Measurements from ENCODE around the gene GRAMD4. TPM values are rescaled to one million over a fixed set of nuclear protein-coding genes. Genes with fewer than 3 reads are reported as not detected.

GRAMD4 gene
- total RNA-seq, 1 donor: 18.1 TPM

GRCh38 chr22:46678003-46678657 is 57.9 kb downstream of the GRAMD4 start:
- TF ChIP-seq, protein P1, sequence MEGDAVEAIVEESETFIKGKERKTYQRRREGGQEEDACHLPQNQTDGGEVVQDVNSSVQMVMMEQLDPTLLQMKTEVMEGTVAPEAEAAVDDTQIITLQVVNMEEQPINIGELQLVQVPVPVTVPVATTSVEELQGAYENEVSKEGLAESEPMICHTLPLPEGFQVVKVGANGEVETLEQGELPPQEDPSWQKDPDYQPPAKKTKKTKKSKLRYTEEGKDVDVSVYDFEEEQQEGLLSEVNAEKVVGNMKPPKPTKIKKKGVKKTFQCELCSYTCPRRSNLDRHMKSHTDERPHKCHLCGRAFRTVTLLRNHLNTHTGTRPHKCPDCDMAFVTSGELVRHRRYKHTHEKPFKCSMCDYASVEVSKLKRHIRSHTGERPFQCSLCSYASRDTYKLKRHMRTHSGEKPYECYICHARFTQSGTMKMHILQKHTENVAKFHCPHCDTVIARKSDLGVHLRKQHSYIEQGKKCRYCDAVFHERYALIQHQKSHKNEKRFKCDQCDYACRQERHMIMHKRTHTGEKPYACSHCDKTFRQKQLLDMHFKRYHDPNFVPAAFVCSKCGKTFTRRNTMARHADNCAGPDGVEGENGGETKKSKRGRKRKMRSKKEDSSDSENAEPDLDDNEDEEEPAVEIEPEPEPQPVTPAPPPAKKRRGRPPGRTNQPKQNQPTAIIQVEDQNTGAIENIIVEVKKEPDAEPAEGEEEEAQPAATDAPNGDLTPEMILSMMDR (IDR thresholded peaks at IDR 0.05; ENCODE audit: insufficient read depth, low read depth, low read length): no peak
- no peak overlapping the region for H3K4me3 ChIP-seq (ENCODE audit: low read depth, low read length)
- no peak for DNase-seq (ENCODE audit: low read depth)

- peak; percentile 23 for DNase-seq (ENCODE audit: low read depth)
- no peak overlapping the region for H3K4me3 ChIP-seq (ENCODE audit: low read depth, low read length)
- TF ChIP-seq, protein P1 (IDR thresholded peaks at IDR 0.05; ENCODE audit: insufficient read depth, low read depth, low read length): no peak
These were observed 58.9 kb downstream of the GRAMD4 start for GRCh38 chr22:46678785-46679700.

- no peak overlapping the region for H3K4me3 ChIP-seq (ENCODE audit: low read depth, low read length)
- no peak for DNase-seq (ENCODE audit: low read depth)
- TF ChIP-seq, protein P1 (IDR thresholded peaks at IDR 0.05; ENCODE audit: insufficient read depth, low read depth, low read length): no peak
These were observed 59.6 kb downstream of the GRAMD4 start for GRCh38 chr22:46679706-46680269.

DNA sequence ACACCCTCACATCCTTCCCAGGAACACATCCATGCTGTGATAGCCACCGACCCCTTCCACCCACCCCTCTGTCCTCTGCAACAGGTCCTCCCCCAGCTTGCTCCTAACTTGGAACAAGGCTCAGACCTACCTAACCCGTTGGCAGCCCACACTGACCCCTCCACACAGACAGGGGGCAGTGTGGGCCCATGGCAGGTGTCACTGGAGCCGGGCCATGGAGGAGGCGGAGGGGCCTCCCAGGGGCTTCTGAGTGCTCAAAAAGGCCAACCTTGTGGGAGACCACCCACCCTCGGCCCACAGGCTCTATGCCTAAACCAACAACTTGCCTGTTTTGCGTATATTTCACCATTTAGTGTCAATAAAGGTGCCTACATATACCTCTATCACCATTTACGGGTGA is 60.8 kb downstream of the GRAMD4 start:
- no peak for DNase-seq (ENCODE audit: low read depth)
- no peak overlapping the region for H3K4me3 ChIP-seq (ENCODE audit: low read depth, low read length)
- TF ChIP-seq, protein P1 (IDR thresholded peaks at IDR 0.05; ENCODE audit: insufficient read depth, low read depth, low read length): peak; percentile 26

- H3K4me3 ChIP-seq (ENCODE audit: low read depth, low read length): no peak overlapping the region
- TF ChIP-seq, protein P1 (IDR thresholded peaks at IDR 0.05; ENCODE audit: insufficient read depth, low read depth, low read length): no peak
- DNase-seq (ENCODE audit: low read depth): no peak
These were observed 62.0 kb downstream of the GRAMD4 start for GRCh38 chr22:46682011-46682731.

DNA sequence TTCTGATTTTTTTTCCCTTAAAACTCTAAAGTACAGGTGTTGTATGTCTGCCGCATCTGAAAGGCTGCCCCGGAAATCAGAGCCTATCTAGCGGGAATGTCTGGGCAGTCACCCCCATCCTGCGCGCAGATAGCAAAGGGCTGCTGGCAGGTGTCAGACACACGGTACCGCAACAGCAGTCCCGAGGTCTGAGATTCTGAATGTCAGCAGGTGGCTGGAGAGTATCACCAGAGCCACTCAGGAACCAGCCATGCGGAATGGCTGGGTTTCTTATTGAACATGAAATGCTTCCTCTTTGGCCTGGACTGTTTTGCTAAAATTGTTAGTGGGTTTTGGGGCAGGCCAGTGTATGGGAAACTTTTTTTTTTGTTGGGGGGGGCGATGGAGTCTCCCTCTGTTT is 64.5 kb downstream of the GRAMD4 start:
- no peak for DNase-seq (ENCODE audit: low read depth)
- H3K4me3 ChIP-seq (ENCODE audit: low read depth, low read length): no peak overlapping the region
- TF ChIP-seq, protein P1 (IDR thresholded peaks at IDR 0.05; ENCODE audit: insufficient read depth, low read depth, low read length): no peak

Data from fibroblast of villous mesenchyme (primary cell).